Stimulated activated CD4-positive, alpha-beta T cell treated with anti-CD3 and anti-CD28 coated beads, Interleukin-12 subunit alpha, Interleukin-12 subunit beta, amount 100 ng/mL, for 24 hours (primary cell): ENCODE results near the gene PARL.
"Not testable (repeated sequence)": the region's sequence is repeated elsewhere in the genome, so short reads cannot be mapped to it uniquely, and the experiment has no call there.

Source experiments
- DNase-seq, 2 experiments: peaks; one replicate each; pipeline ENCODE4 v3.0.0-alpha.2; 2020; ENCODE audit warnings: low read depth in 2 of 2

Gene PARL

GRCh38 chr3:183904833-183905780 lies 20.4 kb upstream of the PARL start:
- DNase-seq, result no peak

GRCh38 chr3:183898028-183898431 lies 13.3 kb upstream of the PARL start:
- no peak for DNase-seq

GRCh38 chr3:183897606-183898005 lies 12.9 kb upstream of the PARL start:
- DNase-seq, result no peak

GRCh38 chr3:183896610-183897009 lies 11.9 kb upstream of the PARL start:
- DNase-seq, result no peak

GRCh38 chr3:183896184-183896583 lies 11.5 kb upstream of the PARL start:
- DNase-seq, result no peak

GRCh38 chr3:183895774-183896173 lies 11.1 kb upstream of the PARL start:
- DNase-seq, result no peak

GRCh38 chr3:183895296-183895695 lies 10.6 kb upstream of the PARL start:
- no peak for DNase-seq

- no peak for DNase-seq
Observed at GRCh38 chr3:183892610-183893214, 8.0 kb upstream of the PARL start.

- no peak for DNase-seq
Observed at GRCh38 chr3:183885766-183886165, 1.1 kb upstream of the PARL start.

GRCh38 chr3:183884097-183884426 lies 618 bp downstream of the PARL start:
- DNase-seq, result no peak

- no peak for DNase-seq
Observed at GRCh38 chr3:183883291-183884096, 1.2 kb downstream of the PARL start.

GRCh38 chr3:183880121-183880520 lies 4.6 kb downstream of the PARL start:
- DNase-seq, result no peak

- DNase-seq, result no peak
Observed at GRCh38 chr3:183879243-183879642, 5.4 kb downstream of the PARL start.

- no peak for DNase-seq
Observed at GRCh38 chr3:183878071-183878470, 6.6 kb downstream of the PARL start.

- not testable (repeated sequence) for DNase-seq
Observed at GRCh38 chr3:183877227-183877626, 7.5 kb downstream of the PARL start.

- no peak for DNase-seq
Observed at GRCh38 chr3:183875411-183875810, 9.3 kb downstream of the PARL start.

- DNase-seq, result no peak
Observed at GRCh38 chr3:183873914-183874313, 10.8 kb downstream of the PARL start.

GRCh38 chr3:183871541-183871940 lies 13.1 kb downstream of the PARL start:
- DNase-seq, result no peak

- DNase-seq, result no peak
Observed at GRCh38 chr3:183870563-183870962, 14.1 kb downstream of the PARL start.

GRCh38 chr3:183868796-183869195 lies 15.9 kb downstream of the PARL start:
- no peak for DNase-seq

GRCh38 chr3:183862610-183863009 lies 22.1 kb downstream of the PARL start:
- no peak for DNase-seq

GRCh38 chr3:183857863-183858262 lies 26.8 kb downstream of the PARL start:
- no peak for DNase-seq
